Glutamatergic neuron (in vitro differentiated cells): Measurements from ENCODE around the gene SLC2A3. TPM values are rescaled to one million over a fixed set of nuclear protein-coding genes. Genes with fewer than 3 reads are reported as not detected.
"Not testable (repeated sequence)": the region's sequence is repeated elsewhere in the genome, so short reads cannot be mapped to it uniquely, and the experiment has no call there.

Experiments
- DNase-seq: peaks from one replicate; pipeline ENCODE4 v3.0.0; 2022
- H3K27ac Mint-ChIP-seq: one replicate; pipeline ENCODE4 v1.8.0; 2020; ENCODE audit warnings: mild to moderate bottlenecking, mixed read lengths, inconsistent platforms; ENCODE audit not compliant: unreplicated experiment
- H3K27me3 Mint-ChIP-seq: one replicate; pipeline ENCODE4 v1.8.0; 2020; ENCODE audit warnings: mild to moderate bottlenecking, moderate library complexity, mixed read lengths, inconsistent platforms; ENCODE audit not compliant: unreplicated experiment
- H3K36me3 Mint-ChIP-seq: one replicate; pipeline ENCODE4 v1.8.0; 2020; ENCODE audit warnings: mild to moderate bottlenecking, mixed read lengths, inconsistent platforms; ENCODE audit not compliant: unreplicated experiment
- H3K4me1 Mint-ChIP-seq: one replicate; pipeline ENCODE4 v1.8.0; 2020; ENCODE audit warnings: mild to moderate bottlenecking, low read depth, mixed read lengths, inconsistent platforms; ENCODE audit not compliant: unreplicated experiment
- H3K4me3 Mint-ChIP-seq: one replicate; pipeline ENCODE4 v1.8.0; 2020; ENCODE audit warnings: mild to moderate bottlenecking, mixed read lengths, inconsistent platforms; ENCODE audit not compliant: unreplicated experiment
- H3K9me3 Mint-ChIP-seq: one replicate; pipeline ENCODE4 v1.8.0; 2020; ENCODE audit warnings: mild to moderate bottlenecking, moderate library complexity, mixed read lengths, inconsistent platforms; ENCODE audit not compliant: unreplicated experiment
- total RNA-seq: library from RNA; stranded (reverse); fragmentation: NEBNext Ultra II Directional; extraction: Animal tissue kit (Norgen Biotek cat#: 25700); gene quantifications from one replicate; pipeline ENCODE4 v1.2.1, GENCODE V29; 2021; ENCODE audit not compliant: unreplicated experiment
- TF ChIP-seq, protein P1 (sequence below): fragments of 200-600 bp; sonication (generic); IDR thresholded peaks from one replicate; pipeline ENCODE4 v1.5.0; 2021; ENCODE audit not compliant: partially characterized antibody, unreplicated experiment

Gene SLC2A3
- total RNA-seq, 1 donor from 2014 or later, result 291 TPM

DNA sequence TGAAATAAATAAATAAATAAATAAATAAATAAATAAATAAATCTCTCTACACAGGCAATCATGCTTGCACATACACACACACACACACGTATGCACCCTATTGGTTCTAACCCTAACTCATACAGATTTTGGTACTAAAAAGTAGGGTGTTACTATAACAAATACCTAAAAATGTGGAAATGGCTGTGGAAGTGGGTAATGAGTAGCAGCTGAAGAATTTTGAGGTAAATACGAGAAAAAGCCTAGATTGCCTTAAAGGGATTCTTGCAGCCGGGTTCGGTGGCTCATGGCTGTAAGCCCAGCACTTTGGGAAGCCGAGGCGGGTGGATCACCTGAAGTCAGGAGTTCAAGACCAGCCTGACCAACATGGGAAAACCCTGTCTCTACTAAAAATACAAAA lies 15.7 kb upstream of the SLC2A3 start:
- Mint-ChIP-seq H3K4me1 (no peaks in the 10 kb centered on the region), H3K27ac (no peak overlapping the region), H3K36me3 (no peaks in the 10 kb centered on the region)

DNA sequence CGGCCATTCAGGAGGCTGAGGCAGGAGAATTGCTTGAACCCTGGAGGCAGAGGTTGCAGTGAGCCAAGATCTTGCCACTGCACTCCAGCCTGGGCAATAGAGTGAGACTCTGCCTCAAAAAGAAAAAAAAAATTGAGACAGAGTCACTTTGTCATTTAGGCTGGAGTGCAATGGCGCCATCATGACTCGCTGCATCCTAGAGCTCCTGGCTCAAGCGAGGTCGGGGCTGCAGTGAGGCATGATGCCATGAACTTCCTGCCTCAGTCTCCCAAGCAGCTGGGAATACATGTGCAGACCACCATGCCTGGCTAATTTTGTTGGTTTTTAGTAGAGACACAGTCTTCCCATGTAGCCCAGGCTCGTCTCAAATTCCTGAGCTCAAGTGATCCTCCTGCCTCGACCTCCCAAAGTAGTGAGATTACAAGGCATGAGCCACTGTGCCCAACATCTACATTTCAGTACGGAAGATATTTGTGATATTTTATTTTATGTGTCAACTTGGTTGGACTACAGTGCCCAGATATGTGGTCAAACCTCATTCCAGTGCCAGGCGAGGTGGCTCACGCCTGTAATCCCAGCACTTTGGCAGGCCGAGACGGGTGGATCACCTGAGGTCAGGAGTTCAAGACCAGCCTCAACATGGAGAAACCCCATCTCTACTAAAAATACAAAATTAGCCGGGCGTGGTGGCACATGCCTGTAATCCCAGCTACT lies 14.4 kb upstream of the SLC2A3 start:
- H3K9me3 Mint-ChIP-seq, H3K27ac Mint-ChIP-seq, H3K4me3 Mint-ChIP-seq: not testable (repeated sequence)

More for the DNA sequence above, 15.7 kb upstream of the SLC2A3 start:
- TF ChIP-seq, protein P1, sequence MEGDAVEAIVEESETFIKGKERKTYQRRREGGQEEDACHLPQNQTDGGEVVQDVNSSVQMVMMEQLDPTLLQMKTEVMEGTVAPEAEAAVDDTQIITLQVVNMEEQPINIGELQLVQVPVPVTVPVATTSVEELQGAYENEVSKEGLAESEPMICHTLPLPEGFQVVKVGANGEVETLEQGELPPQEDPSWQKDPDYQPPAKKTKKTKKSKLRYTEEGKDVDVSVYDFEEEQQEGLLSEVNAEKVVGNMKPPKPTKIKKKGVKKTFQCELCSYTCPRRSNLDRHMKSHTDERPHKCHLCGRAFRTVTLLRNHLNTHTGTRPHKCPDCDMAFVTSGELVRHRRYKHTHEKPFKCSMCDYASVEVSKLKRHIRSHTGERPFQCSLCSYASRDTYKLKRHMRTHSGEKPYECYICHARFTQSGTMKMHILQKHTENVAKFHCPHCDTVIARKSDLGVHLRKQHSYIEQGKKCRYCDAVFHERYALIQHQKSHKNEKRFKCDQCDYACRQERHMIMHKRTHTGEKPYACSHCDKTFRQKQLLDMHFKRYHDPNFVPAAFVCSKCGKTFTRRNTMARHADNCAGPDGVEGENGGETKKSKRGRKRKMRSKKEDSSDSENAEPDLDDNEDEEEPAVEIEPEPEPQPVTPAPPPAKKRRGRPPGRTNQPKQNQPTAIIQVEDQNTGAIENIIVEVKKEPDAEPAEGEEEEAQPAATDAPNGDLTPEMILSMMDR, result no peak
- Mint-ChIP-seq H3K27me3 (peaks cover 1% of the 10 kb centered on the region), H3K4me3 (no peak overlapping the region), H3K9me3 (peaks cover 2% of the 10 kb centered on the region)
- no peak for DNase-seq

DNA sequence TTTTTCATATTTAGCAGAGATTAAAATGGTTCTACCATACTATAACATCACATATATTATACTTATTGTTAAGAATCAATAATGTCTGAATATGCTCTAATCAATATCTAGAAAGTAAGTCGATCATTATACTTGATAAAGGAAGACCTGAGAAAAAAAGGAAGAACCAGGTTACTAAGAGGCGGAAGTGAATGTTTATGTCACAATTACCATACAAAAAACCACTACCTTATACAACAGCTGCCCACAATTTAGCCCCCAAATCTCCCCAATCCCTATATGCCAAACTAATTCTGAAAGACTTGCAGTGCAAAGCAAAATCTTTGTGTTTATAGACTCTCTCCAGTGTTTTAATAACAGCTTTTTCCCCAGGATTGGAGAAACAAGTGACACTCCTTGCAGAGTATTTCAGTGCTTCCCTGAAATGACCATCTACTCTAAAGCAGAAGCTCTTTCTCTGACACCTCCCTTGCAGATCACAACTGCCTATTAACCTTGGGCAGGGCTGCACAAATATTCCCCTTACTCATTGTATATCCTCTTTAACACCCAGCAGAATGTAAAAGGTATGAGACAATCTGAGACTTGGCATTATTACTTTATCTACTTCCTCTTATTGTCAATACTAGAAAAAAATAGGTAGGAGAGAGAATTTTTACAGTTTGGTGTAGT lies 12.7 kb upstream of the SLC2A3 start:
- no peaks in the 10 kb centered on the region for H3K36me3 Mint-ChIP-seq
- no peaks in the 10 kb centered on the region for H3K4me1 Mint-ChIP-seq
- no peak overlapping the region for H3K27ac Mint-ChIP-seq
- no peak overlapping the region for H3K4me3 Mint-ChIP-seq
- DNase-seq, result no peak
- peaks cover 3% of the 10 kb centered on the region for H3K27me3 Mint-ChIP-seq
- peaks cover 2% of the 10 kb centered on the region for H3K9me3 Mint-ChIP-seq
- TF ChIP-seq, protein P1, result no peak

More for the DNA sequence above, 14.4 kb upstream of the SLC2A3 start:
- not testable (repeated sequence) for H3K27me3 Mint-ChIP-seq, H3K4me1 Mint-ChIP-seq, DNase-seq, H3K36me3 Mint-ChIP-seq

DNA sequence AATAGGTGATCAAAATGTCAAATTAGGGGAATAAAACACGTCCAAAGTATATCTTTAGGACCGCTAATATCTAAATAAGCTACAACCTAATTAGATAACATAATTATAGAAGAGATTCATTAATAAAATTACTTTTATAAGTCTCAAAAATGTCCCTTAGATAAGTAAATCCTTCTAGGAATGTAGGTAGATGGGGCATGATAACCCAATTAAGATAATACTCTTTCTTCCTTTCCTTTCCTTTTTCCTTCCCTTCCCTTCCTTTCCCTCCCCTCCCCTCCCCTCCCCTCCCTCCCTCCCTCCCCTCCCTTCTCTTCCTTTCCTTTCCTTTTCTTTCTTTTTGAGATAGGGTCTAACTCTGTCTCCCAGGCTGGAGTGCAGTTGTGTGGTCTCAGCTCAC lies 11.0 kb upstream of the SLC2A3 start:
- Mint-ChIP-seq H3K4me1 (no peaks in the 10 kb centered on the region), H3K27ac (no peak overlapping the region), H3K27me3 (peaks cover 3% of the 10 kb centered on the region), H3K36me3 (no peaks in the 10 kb centered on the region), H3K4me3 (no peak overlapping the region), H3K9me3 (no peaks in the 10 kb centered on the region)
- TF ChIP-seq, protein P1, result no peak
- DNase-seq, result no peak

DNA sequence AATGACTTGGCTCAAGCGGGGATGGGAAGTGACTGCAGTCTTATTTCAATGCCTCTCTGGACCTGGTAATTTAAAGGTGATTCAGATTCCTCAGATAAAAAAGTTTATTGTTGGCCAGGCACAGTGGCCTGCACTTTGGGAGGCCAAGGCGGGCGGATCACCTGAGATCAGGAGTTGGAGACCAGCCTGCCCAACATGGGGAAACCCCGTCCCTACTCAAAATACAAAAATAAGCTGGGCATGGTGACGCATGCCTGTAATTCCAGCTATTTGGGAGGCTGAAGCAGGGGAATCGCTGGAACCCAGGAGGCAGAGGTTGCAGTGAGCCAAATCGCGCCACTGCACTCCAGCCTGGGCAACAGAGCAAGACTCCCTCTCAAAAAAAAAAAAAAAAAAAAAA lies 8.8 kb upstream of the SLC2A3 start:
- H3K36me3 Mint-ChIP-seq, result not testable (repeated sequence)

DNA sequence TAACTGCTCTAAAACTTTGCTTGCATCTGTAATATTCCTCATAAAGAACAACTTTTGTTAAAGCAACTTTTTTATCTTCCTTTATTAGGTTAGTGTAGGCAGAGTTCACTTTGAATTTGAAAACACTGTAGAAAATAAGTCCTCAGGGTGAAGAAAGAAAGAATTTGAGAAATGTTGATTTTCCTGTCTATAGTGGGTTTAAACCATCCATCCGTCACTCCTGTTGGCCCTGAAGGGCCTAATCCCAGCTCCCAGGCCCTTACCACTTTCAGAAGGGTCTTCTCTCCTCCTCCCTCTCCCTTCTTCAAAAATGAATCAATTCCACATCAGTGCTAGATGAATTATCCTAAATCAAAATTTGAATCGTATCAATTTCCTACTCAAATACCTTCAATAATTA lies 4.9 kb upstream of the SLC2A3 start:
- H3K4me1 Mint-ChIP-seq, result peaks cover 3% of the 10 kb centered on the region
- H3K9me3 Mint-ChIP-seq, result no peaks in the 10 kb centered on the region
- TF ChIP-seq, protein P1, result no peak
- H3K27me3 Mint-ChIP-seq, result no peaks in the 10 kb centered on the region
- no peak for DNase-seq
- no peak overlapping the region for H3K27ac Mint-ChIP-seq
- no peak overlapping the region for H3K4me3 Mint-ChIP-seq
- no peaks in the 10 kb centered on the region for H3K36me3 Mint-ChIP-seq

More for the DNA sequence above, 8.8 kb upstream of the SLC2A3 start:
- H3K4me3 Mint-ChIP-seq, H3K27me3 Mint-ChIP-seq, H3K27ac Mint-ChIP-seq, H3K4me1 Mint-ChIP-seq, DNase-seq, H3K9me3 Mint-ChIP-seq: not testable (repeated sequence)
